ENCODE results near the gene PRKCD. TPM values are rescaled to one million over a fixed set of nuclear protein-coding genes. Genes with fewer than 3 reads are reported as not detected.

PRKCD gene
- total RNA-seq, 1 donor from 2014 or later = 11.0 TPM

DNA sequence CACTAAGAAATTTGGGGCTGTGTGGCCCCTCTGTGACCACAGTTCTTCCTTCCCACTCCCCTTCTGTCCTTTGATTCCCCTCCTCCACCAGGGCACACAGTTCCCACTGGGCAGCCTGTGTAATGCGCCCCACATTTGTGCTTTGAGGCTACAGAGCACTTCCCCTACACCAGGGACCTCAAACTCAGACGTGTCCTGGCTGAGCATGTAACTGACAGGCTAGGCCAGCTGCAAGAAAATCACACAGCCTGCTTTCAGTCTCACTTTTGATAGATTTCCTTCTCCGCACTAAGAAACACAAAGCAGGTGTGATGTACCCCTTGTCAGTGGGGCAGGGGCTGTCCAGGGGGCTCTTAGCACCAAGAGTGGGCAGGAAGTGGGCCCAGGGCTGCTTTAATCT, 29.6 kb downstream of the PRKCD start:
- DNase-seq = no peak

DNA sequence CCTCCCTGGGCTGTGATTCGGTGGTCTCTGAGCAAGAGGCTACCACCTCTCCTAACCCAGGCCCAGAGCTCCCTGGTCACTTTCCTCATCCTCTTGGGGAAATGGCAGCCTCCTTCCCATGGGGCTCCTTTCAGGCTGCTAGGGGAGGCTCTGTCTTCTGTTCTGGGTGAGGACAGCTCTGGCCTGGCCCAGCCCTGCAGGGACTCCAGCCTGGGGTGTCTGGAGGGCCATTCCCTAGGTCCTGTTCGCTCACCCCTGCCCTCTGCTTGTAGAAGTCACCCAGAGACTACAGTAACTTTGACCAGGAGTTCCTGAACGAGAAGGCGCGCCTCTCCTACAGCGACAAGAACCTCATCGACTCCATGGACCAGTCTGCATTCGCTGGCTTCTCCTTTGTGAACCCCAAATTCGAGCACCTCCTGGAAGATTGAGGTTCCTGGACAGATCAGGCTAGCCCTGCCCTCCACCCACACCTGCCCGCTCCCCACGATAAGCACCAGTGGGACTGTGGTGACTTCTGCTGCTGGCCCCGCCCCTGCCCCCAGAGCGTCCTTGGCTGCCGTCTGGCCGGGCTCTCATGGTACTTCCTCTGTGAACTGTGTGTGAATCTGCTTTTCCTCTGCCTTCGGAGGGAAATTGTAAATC, 30.9 kb downstream of the PRKCD start:
- DNase-seq = no peak

DNA sequence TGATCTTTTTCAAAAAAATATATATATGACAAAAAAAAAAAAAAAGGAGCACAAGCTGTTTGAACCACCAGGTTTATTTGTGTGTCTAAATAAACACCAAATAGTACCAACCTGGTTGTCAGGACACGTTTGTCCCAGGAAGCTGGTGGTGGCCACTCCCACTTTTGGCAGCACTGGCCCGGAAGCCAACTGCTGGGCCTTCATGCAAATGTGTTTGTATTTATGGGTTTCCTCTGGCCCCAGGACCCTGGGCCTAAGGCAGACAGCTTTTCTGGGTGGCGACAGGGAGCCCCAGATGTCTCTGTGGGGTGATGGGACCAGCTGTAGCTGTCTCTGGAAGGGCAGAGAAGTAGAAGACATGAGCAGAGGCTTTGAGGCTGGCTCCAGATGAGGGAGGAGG, 31.6 kb downstream of the PRKCD start:
- DNase-seq = no peak

DNA sequence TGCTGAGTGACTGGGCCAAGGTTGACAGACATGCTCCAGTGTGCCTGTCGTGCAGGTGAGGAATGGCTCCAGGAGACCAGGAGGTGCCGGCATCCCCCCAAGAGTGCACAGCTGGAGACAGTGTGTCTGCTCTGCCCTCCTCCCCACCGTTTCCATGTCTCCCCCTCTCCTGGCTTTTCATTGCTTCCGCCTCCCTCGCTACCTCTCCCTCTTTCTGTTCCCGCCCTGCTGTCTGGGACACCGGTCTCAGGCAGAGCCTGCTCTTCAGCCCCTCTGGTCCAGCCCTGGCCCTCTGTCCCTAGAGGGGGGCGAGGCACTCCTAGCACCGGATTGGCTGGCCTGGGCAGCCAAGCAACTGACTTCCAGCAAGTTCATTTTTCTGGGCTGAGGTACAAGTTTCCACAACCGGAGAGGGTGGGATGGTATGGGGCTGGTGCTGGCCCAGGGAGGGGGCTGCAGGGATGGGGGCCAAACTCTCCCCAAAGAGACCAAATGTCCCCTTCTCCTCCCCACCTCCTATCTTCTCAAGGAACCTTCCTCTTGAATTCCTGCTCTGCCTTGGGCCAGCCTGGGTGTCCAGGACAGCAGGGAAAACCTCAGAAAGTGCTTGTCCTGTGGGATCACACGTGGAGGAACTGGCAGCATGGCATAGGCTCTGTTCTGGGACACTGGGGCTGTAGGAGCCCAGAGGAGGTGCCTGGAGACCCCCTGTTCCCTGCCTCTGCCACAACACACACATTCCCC, 32.6 kb downstream of the PRKCD start:
- no peak for DNase-seq

DNA sequence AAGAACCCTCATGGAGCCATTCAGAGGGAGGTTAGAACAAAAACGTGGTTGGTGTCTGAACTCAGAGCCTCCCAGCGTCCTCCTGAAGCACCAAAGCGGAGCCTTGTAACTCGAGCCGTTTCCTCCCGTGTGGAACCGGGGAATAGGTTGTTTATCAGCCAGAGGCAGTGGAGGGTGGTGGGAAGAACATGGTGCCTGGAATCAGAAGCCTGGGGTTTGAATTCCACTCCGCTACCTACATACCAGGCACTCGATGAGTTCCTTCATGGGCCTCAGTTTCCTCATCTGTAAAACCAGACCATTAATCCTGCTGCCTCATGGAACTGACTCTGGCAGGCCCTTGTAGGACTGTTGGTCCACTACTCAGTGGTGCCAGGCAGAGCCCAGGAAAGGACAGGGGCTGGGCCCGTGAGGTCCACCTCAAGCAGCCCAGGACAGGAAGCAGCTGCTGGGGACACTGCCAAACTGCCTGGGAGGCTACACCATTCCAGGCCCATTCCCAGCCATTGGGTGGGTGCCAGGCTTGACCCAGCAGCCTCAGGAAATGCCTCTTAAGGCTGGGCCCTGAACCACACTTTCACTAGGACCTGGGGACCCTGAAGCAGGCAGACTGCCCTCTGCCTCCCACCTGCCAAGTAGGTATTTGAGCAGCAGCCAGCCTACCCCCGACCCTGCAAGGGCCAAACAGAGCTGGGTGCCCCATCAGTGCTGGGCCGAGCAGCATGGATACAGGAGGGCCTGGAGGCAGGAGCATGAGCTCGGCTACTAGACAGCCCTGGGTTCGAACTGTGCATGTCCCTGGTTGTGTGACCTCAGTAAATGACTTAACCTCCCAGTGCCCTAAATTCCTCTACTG, 33.4 kb downstream of the PRKCD start:
- no peak for DNase-seq

DNA sequence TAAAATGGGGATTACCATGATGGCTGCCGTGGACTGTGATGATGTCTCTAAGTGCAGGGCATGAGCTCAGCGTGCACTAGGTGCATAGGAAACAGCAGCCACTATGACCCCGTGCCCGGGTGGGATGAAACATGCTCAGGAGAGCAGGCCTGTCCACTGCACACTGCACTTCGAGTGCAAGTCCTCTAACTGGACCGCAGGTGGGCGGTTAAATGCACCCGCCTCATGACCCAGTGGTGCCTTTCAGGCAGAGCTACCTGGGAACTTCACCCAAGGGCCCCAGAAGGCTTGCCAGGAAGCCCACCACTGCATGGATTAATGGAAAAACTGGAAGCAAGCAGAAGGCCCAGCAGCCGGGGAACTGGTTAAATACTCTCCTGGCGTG, 34.0 kb downstream of the PRKCD start:
- no peak for DNase-seq

DNA sequence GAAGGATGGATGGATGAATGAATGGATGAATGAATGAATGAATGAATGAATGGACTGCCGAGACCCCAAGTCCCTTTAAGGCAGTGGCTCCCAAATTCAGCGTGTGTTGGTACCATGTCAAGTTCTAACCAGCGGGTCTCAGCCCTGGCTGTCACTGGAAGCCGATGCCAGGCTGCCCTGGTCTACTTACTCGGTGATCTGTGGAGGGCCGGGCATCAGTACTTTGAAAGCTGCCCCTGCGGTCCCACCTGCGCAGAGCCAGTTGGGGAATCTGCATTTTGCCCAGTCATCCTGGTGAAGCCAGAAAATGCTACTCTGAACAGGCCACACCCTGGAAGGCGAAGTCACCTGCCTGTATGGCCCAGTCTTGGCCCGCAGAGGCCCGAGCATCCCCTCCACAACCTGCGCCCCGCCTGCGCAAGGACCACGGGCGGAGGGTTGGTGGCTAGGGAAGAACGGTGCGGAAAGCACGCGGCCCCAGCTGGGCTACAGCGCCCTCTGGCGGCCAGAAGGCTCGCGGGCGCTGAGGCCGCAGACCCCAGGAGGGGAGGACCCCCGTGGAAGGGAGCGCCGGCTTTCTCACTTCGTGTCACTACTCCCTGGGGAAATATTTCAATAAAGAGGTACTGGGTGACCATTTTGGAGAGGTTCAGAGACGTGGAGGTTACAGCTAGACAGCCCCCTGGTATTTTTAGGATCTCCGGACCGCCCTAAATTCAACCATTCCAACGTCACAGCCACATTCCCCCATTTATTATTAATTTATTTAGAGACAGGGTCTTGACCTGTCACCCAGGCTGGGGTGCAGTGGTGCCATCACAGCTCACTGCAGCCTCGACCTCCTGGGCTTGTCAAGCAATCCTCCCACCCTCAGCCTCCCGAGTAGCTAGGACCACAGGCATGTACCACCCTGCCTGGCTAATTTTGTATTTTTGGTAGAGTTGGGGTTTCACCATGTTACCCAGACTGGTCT, 34.9 kb downstream of the PRKCD start:
- peak; percentile 25 for DNase-seq

DNA sequence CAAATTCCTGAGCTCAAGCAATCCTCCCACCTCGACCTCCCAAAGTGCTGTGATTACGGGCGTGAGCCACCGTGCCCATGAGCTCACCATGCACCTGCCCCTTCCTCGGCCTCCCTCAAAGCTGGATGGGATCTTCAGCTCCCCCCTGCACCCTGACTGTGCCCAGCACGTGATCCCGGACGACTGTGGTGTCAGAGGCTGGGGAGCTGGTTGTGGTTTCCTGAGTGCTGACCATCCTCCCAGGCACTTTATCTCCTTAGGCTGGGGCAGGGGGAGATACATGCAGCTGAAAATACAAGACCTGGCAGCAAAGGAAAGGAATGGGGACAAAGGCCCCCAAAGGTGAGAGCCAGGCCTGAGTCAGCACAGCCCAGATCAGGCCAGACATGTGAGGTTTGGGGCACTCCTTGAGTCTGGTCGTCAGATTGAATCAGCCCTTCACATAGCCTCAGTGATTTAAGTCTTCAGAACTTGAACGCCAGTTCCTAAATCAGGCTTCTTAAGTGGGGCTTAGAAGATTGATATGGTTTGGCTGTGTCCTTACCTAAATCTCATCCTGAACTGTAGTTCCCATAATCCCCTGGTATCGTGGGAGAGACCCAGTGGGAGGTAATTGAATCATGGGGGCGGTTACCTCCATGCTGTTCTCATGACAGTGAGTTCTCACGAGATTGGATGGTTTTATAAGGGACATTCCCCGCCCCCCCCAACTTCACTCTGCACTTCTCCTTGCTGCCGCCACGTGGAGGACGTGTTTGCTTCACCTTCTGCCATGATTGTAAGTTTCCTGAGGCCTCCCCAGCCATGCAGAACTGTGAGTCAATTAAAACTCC, 35.8 kb downstream of the PRKCD start:
- DNase-seq = no peak

DNA sequence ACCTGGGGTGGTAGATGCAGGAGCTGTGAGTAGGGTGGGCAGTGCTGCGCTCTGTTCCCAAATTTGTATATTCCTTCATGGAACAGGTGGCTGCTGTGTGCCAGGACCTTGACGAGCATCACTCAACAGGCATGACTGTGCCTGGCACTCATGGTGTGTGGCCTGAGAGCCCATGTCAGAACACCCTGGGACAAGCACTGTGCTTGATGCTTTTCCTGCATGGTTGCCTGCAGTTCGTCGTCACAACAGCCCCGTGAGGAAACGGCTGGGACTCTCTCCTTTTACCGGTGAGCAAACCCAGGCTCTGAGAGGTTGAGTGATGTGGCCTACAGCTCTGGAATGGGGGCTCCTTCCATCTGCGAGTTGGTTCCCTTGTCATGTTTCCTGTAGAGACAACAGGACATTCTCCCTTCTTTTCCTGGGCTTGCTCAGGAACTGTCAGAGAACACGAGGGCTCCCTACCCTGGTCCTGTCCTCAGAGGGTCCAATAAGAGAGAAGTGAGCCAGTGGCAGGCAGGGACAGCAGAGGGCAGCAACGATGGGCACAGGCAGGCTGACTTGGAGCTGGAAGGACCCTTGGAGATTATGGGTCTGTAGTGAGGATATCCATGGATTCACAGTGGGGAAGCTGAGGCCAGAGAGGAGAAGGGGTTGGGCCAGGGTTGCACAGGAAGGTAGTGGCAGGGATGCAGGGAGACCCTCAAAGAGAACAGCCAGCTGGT, 37.4 kb downstream of the PRKCD start:
- DNase-seq = no peak

DNA sequence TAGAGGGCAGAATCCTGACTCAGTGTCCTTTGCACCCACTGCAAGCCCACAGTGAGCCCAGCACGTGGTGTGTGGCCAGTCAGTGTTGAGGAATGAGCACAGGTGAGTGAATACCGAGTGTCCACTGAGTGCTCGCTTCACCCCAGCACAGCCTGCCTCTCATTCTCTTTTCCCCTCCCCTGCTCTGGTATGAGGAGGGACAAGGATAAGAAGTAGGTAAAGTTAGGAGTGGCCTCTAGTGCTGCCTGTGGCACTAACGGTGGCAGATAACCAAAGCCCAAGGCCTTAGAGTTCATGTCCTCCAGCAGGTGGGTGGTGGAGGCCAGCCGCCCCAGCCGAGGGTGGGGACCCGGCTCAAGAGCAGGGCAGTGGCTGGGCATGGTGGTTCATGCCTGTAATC, 38.0 kb downstream of the PRKCD start:
- DNase-seq = no peak

DNA sequence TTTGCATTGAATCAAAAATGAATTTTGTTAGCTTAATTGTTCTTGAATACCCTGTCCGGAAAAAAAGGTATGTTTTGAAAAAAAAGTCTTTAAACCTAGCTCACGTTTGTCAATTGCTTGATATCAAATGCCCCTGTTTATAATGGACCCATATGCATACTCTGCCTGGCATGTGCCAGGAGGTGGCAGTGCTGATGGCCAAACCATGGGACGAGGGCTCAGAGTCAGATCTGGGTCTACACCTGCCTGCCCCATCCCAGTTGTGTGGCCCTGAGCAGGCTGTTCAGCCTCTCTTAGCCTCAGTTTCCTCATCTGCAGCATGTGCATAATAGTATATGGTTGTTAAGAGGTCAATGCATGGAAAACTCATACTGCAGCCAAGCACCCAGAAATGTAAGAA, 38.8 kb downstream of the PRKCD start:
- DNase-seq = no peak

DNA sequence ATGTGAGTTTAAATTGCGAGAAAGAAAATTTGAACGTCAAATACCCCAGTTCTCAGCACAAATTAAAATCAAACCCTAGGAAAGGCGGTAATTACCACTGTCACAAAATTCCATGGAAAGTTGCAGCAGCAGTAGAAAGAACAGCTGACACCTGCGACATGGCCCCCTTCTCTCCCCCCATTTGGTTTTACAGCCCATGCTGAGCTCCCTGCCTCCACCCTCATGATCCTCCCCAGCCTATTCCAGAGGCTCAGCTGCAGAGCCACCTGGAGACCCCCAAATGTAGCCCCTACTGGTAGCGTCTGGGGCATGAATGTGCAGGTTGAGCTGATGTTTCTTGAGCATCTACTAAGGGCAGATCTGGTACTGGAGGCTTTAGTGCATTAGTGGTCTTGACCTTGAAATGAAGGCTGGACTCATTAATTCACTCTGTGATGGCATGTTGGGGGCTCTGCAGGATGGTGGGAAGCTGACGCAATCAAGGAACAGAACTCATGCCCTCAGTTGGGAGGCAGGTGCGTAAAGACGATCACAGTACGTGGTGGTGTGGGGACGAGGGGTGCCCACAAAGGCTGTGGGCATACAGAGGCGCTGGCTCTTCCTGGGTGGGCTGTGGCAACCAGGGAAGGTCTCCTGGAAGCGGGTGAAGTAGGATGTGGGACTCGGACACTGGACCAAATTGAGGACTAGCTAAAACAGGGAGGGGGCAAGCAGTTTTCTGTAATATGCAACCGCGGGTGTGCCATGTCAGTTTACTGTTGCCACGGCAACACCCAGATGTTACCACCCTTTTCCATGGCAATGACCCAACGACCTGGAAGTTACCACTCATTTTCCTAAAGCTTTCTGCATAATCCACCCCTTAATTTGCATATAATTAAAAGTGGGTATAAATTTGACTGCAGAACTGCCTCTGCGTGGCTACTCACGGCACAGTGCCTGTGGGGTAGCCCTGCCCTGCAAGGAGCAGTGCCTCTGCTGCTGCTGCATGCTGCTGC, 39.8 kb downstream of the PRKCD start:
- DNase-seq = no peak

DNA sequence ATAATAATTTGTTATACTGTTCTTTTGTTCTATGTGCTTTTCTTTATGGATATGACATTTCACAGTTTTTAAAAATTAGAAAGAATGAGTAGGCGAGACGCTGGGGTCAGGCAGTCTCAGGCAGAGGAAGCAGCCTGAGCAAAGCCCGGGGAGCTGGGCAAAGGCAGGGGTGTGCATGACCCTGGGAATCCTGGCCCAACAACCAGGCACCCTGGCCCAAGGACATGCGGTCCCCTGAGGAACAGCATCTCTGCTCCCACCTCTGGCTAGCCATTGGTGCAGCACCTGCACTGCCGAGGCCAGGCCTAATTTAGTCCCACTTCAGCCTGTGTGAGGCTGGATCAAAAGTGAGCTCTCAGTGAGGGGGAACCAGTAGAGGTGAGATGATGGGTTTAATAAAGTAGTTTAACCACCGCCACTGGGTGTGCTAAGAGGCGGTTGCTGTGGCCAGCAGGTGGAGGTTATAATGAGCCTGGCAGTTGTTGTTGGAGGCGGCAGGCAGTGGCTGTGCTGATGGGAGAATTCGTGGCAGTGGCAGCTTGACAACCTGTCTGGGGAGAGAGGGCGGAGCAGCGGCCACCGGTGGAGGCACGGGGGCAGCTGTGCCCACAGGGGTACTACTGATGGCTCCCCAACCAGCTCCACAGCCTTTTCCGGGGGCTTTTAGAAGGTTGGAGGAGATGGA, 41.5 kb downstream of the PRKCD start:
- DNase-seq = no peak

DNA sequence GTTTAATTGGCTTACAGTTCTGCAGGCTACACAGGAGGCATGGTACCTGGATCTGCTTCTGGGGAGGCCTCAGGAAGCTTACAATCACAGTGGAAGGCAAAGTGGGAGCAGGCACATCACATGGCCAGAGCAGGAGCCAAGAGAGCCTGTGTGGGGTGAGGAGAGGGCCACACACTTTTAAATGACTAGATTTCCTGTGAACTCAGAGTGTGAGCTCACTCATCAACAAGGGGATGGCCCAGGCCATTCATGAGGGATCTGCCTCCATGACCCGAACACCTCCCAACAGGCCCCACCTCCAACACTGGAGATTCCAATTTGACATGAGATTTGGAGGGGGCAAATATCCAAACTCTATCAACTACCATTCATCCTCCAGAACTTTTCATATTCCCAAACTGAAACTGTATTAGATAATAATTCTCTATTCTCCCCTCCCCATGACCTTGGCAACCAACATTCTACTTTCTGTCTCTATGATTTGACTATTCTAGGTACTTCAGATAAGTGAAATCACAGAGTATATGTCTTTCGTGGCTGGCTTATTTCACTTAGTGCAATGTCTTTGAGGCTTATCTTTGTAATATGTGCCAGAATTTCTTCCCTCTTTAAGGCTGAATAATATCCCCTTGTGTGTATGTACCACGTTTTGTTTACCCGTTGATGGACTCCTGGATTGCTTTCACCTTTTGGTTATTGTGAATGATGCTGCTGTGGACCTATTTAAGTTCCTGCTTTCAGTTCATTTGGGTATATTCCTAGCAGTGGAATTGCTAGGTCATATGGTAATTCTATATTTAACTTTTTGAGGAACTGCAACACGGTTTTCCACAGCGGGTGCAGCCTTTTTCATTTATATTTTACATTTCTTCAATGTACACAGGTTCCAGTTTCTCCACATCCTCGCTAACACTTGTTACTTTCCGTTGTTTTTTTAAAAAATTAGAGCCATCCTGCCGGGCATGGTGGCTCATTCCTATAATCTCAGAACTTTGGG, 51.0 kb downstream of the PRKCD start:
- no peak for DNase-seq

DNA sequence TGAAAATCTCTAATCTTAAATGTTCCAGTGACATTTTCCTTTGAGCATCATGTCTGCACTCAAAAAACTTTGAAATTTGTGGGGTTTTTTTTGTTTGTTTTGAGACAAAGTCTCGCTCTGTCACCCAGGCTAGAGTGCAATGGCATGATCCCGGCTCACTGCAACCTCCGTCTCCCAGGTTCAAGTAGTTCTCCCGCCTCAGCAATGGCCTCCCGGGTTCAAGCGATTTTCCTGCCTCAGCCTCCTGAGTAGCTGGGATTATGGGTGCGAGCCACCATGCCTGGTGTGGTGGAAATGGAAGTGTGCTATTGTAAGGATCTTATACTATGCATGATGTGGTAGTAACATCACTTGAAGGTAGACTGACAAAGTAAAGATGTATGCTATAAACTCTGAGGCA, 52.3 kb downstream of the PRKCD start:
- no peak for DNase-seq

DNA sequence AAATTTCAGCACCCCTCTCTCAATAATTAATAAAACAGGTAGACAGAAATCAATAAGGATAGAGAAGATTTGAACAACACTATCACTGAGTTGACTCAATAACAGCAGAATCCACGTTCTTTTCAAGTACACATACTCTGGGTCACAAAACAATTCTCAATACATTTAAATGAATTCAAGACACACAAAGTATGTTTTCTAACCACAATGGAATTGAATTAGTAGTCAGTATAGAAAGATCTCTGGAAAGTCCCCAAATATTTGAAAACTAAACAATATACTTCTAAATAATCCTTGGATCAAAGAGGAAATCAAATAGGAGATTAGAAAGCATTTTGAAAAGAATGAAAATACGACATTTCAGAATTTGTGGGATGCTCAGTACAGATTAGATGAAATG, 54.8 kb downstream of the PRKCD start:
- no peak for DNase-seq

DNA sequence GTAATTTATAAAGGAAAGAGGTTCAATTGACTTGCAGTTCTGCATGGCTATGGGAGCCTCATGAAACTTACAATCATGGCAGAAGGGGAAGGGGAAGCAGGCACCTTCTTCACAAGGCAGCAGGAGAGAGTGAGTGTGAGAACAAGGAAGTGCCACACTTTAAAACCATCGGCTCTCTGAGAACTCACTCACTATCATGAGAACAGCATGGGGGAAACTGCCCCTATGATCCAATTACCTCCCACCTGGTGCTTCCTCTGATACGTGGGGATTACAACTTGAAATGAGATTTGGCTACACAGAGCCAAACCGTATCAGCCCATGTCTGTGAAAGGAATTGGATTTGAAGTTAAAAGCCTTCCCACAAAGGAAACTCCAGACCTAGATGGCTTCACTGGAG, 55.7 kb downstream of the PRKCD start:
- DNase-seq = no peak
